Tibial nerve (tissue), 4 donors: ENCODE results near the gene CYP4F3. TPM values are rescaled to one million over a fixed set of nuclear protein-coding genes. Genes with fewer than 3 reads are reported as not detected.
A peak's percentile ranks its signal among the peaks of the same experiment; 100 is the strongest.

Source experiments
- DNase-seq, 2 donors: peaks; one replicate each; pipeline ENCODE4 v3.0.0-alpha.2; 2019; ENCODE audit warnings: low spot score in 2 of 2
- H3K27ac ChIP-seq, 4 donors: fragments of 200-600 bp; sonication (generic) in 3 of 4; one replicate each; pipeline ENCODE4 v1.5.1; 2017 to 2019; ENCODE audit warnings: mild to moderate bottlenecking in 1 of 4
- H3K27me3 ChIP-seq, 2 donors: fragments of 200-600 bp; sonication (generic) in 1 of 2; one replicate each; pipeline versions ENCODE4 v1.5.1 to v1.6.0; 2017 to 2019
- H3K36me3 ChIP-seq, 3 donors: fragments of 200-600 bp; sonication (generic); one replicate each; pipeline ENCODE4 v1.5.1; 2018 to 2019
- H3K4me1 ChIP-seq, 4 donors: fragments of 200-600 bp; sonication (generic) in 3 of 4; one replicate each; pipeline ENCODE4 v1.5.1; 2017 to 2019
- H3K4me3 ChIP-seq, 4 donors: fragments of 200-600 bp; sonication (generic) in 3 of 4; one replicate each; pipeline ENCODE4 v1.5.1; 2017 to 2019; ENCODE audit warnings: mild to moderate bottlenecking in 1 of 4, moderate library complexity in 1 of 4
- H3K9me3 ChIP-seq, 4 donors: fragments of 200-600 bp; sonication (generic) in 3 of 4; one replicate each; pipeline ENCODE4 v1.5.1; 2017 to 2019
- EP300 ChIP-seq, 2 donors: sonication (generic); formaldehyde crosslinking; IDR thresholded peaks; one replicate each; pipeline ENCODE4 v1.6.1; 2017; ENCODE audit warnings: antibody characterized with exemption in 2 of 2, mild to moderate bottlenecking in 1 of 2
- POLR2A ChIP-seq, 2 donors: fragments of 450-650 bp; IDR thresholded peaks; one replicate each; pipeline ENCODE4 v1.6.1; 2017; ENCODE audit warnings: antibody characterized with exemption in 2 of 2, mild to moderate bottlenecking in 2 of 2, moderate library complexity in 2 of 2
- WGBS, 2 donors: methylation state at CpG; one replicate each; pipeline ENCODE4 v1.1.5; 2018; 5-methylcytosine and 5-hydroxymethylcytosine counted together
- total RNA-seq, 4 donors: library from RNA; depleted of rRNA; stranded (reverse); fragments of >200 nt; gene quantifications; one replicate each; pipeline ENCODE4 v1.1.0, GENCODE V29; 2016
- TF ChIP-seq, protein P1 (sequence below), 5 experiments: fragments of 200-600 bp in 3 of 5; fragments of 450-650 bp in 2 of 5; sonication (generic) in 3 of 5; IDR thresholded peaks; one replicate each; pipeline ENCODE4 v1.5.1; 2016 to 2019; ENCODE audit warnings: antibody characterized with exemption in 5 of 5, mild to moderate bottlenecking in 3 of 5, moderate library complexity in 2 of 5

The CYP4F3 gene
- total RNA-seq, 4 donors from 2014 or later, result 3.3 to 19.7 (median 13.0) TPM; not detected in 1

DNA sequence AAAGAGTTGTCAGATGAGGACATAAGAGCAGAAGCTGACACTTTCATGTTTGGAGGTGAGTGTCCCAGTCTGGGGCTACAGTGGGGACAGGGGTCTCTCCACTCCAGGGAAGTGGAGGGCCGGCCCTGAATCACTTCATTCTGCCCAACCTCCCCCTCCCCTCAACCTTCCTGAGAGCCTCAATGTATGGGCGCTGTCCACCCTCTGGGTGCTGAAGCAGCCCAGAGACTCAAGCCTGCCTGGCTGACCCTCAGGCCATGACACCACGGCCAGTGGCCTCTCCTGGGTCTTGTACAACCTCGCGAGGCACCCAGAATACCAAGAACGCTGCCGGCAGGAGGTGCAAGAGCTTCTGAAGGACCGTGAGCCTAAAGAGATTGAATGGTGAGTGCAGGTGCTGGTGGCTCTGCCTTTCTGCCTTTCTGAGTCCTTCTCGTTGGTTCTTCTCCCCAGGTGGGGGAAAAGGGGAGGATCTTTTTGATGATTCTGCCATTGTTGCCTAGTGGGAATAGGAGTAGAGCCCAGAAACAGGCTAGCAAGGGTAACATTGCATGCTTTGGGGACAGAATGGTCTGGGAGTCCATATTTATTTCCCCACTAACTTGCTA is 16.9 kb upstream of the CYP4F3 start:
- WGBS, 2 donors, result 5 to 12% methylated on average over 9 of the region's 9 CpGs
- Histone ChIP-seq H3K4me1 (no peaks in the 10 kb centered on the region), H3K27ac (no peak overlapping the region), H3K4me3 (no peak overlapping the region), H3K27me3 (peaks cover 0 to 12% of the 10 kb centered on the region in 2 donors), H3K9me3 (no peaks in the 10 kb centered on the region), H3K36me3 (no peaks in the 10 kb centered on the region)
- no peak for DNase-seq
- no peak for TF ChIP-seq EP300 (IDR thresholded peaks at IDR 0.05)
- TF ChIP-seq, protein P1, sequence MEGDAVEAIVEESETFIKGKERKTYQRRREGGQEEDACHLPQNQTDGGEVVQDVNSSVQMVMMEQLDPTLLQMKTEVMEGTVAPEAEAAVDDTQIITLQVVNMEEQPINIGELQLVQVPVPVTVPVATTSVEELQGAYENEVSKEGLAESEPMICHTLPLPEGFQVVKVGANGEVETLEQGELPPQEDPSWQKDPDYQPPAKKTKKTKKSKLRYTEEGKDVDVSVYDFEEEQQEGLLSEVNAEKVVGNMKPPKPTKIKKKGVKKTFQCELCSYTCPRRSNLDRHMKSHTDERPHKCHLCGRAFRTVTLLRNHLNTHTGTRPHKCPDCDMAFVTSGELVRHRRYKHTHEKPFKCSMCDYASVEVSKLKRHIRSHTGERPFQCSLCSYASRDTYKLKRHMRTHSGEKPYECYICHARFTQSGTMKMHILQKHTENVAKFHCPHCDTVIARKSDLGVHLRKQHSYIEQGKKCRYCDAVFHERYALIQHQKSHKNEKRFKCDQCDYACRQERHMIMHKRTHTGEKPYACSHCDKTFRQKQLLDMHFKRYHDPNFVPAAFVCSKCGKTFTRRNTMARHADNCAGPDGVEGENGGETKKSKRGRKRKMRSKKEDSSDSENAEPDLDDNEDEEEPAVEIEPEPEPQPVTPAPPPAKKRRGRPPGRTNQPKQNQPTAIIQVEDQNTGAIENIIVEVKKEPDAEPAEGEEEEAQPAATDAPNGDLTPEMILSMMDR (IDR thresholded peaks at IDR 0.05), result no peak
- no peak for TF ChIP-seq POLR2A (IDR thresholded peaks at IDR 0.05)

DNA sequence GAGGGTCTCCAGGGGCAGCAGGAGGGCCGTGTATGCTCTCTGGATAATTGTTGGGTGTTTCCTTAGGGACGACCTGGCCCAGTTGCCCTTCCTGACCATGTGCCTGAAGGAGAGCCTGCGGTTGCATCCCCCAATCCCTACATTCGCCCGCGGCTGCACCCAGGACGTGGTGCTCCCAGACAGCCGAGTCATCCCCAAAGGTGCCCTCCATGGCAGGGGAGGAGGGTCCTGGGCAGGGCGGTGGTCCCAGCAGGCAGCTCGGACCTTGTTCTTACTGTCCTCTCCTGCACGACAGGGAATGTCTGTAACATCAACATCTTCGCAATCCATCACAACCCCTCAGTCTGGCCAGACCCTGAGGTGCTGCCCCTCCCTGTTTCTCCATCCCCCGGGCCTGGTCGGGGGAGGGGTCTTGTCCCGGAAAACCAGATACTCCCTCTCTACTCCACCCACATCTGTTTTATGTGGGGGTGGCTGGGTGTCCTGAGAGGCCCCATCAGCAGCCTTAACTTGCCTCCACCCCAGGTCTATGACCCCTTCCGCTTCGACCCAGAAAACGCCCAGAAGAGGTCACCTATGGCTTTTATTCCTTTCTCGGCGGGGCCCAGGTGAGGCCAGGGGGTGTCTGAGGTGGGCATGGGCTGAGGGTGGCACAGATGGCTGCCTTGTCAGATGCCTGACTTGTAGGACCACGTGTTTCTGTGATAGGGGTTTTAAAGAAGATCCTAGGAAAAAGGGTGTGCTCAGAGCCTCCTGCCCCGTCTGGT is 12.3 kb upstream of the CYP4F3 start:
- no peak overlapping the region for H3K27ac ChIP-seq
- no peak for DNase-seq
- TF ChIP-seq, protein P1 (IDR thresholded peaks at IDR 0.05), result no peak
- TF ChIP-seq POLR2A (IDR thresholded peaks at IDR 0.05) (no peak), EP300 (IDR thresholded peaks at IDR 0.05) (no peak)
- peaks cover 0 to 3% (median 0%) of the 10 kb centered on the region in 4 donors for H3K4me1 ChIP-seq
- no peaks in the 10 kb centered on the region for H3K9me3 ChIP-seq
- WGBS, 2 donors, result 61 to 62% methylated on average over 17 to 21 of the region's 22 CpGs
- H3K4me3 ChIP-seq, result no peak overlapping the region
- H3K36me3 ChIP-seq, result no peaks in the 10 kb centered on the region
- H3K27me3 ChIP-seq, result peaks cover 0 to 22% of the 10 kb centered on the region in 2 donors

DNA sequence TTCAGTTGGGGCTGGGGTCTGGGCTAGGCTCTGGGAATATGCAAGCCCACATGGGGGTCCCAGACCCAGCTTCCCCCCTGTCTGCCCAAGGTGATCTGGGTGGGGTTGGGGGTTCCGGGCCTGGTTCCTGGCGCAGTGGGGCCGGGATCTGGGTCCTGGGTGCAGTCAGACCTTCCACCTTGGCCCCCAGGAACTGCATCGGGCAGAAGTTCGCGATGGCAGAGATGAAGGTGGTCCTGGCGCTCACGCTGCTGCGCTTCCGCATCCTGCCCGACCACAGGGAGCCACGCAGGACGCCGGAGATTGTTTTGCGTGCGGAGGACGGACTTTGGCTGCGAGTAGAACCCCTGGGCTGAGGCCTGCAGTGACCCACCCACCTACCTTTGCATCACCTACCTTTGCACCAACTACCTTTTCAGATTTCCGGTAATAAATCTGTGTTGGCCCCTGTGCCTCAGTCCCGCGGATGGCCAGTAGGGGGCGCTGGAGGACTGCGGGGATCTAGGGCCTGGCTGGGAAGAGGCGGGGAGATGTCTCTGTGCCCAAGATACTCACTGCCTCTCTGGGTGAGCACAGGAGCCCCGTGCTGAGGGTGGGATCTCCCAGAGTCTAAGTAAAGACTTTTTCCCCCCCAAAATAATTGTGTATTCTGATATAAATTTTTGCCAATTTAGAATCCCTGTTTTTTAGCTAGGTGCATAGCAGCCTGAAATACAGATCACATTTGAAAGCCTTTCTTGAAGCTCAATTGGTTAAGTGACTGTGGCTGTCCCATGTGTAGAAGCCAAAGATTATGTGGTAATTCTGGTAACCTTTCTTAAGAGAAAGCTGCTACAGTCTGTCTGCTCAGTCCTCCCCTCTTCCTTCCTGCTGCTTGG is 11.5 kb upstream of the CYP4F3 start:
- peak; percentile 72 to 88 for DNase-seq
- no peaks in the 10 kb centered on the region for H3K9me3 ChIP-seq
- H3K27me3 ChIP-seq, result peaks cover 0 to 17% of the 10 kb centered on the region in 2 donors
- H3K4me3 ChIP-seq, result no peak overlapping the region
- no peak overlapping the region for H3K27ac ChIP-seq
- 4 to 10% methylated on average over 14 to 22 of the region's 25 CpGs for WGBS, 2 donors
- TF ChIP-seq EP300 (IDR thresholded peaks at IDR 0.05) (no peak), POLR2A (IDR thresholded peaks at IDR 0.05) (no peak)
- TF ChIP-seq, protein P1 (IDR thresholded peaks at IDR 0.05), result peak; percentile 89 to 98 (median 93)
- no peaks in the 10 kb centered on the region for H3K36me3 ChIP-seq
- H3K4me1 ChIP-seq, result peaks cover 0 to 3% (median 0%) of the 10 kb centered on the region in 4 donors

- no peak for DNase-seq
- Histone ChIP-seq H3K27me3 (peaks cover 0 to 17% of the 10 kb centered on the region in 2 donors), H3K27ac (no peak overlapping the region), H3K4me1 (peaks cover 0 to 3% (median 0%) of the 10 kb centered on the region in 4 donors), H3K4me3 (no peak overlapping the region), H3K36me3 (no peaks in the 10 kb centered on the region), H3K9me3 (no peaks in the 10 kb centered on the region)
- TF ChIP-seq, protein P1 (IDR thresholded peaks at IDR 0.05), result peak in 2 of 5 experiments; percentile 16 to 36
- TF ChIP-seq POLR2A (IDR thresholded peaks at IDR 0.05), result no peak
- no peak for TF ChIP-seq EP300 (IDR thresholded peaks at IDR 0.05)
- 2 to 4% methylated on average over 9 of the region's 9 CpGs for WGBS, 2 donors
Measured at GRCh38 chr19:15631817-15632216, 8.9 kb upstream of the CYP4F3 start.
